ENCODE results near the gene CDH23. TPM values are rescaled to one million over a fixed set of nuclear protein-coding genes. Genes with fewer than 3 reads are reported as not detected.

Gene CDH23
- total and polyA plus RNA-seq, 2 of the 8 experiments (the other 6 are each of a cell fraction or from before 2014, with no cell fraction given): 1.9 to 4.9 TPM

DNA sequence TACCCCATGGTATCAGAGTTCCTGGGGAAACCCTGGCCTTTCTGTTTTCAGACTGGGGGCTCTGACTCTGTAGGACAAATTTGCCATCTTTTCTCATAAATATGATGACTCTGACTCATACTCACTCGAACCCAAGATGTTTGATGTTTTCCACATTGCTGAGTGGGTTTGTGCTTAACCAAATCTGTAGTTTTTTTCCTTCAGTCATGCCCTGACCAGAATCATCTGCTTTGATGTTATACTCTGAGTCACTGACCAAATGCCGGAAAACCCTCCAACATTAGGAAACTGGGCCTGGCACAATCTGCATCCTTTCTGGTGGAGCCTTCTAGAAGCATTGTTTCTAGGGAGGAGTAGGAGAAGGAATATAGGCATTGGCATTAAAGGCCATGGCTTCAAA, 204.1 kb downstream of the CDH23 start (continued):
- TF ChIP-seq, protein P1, sequence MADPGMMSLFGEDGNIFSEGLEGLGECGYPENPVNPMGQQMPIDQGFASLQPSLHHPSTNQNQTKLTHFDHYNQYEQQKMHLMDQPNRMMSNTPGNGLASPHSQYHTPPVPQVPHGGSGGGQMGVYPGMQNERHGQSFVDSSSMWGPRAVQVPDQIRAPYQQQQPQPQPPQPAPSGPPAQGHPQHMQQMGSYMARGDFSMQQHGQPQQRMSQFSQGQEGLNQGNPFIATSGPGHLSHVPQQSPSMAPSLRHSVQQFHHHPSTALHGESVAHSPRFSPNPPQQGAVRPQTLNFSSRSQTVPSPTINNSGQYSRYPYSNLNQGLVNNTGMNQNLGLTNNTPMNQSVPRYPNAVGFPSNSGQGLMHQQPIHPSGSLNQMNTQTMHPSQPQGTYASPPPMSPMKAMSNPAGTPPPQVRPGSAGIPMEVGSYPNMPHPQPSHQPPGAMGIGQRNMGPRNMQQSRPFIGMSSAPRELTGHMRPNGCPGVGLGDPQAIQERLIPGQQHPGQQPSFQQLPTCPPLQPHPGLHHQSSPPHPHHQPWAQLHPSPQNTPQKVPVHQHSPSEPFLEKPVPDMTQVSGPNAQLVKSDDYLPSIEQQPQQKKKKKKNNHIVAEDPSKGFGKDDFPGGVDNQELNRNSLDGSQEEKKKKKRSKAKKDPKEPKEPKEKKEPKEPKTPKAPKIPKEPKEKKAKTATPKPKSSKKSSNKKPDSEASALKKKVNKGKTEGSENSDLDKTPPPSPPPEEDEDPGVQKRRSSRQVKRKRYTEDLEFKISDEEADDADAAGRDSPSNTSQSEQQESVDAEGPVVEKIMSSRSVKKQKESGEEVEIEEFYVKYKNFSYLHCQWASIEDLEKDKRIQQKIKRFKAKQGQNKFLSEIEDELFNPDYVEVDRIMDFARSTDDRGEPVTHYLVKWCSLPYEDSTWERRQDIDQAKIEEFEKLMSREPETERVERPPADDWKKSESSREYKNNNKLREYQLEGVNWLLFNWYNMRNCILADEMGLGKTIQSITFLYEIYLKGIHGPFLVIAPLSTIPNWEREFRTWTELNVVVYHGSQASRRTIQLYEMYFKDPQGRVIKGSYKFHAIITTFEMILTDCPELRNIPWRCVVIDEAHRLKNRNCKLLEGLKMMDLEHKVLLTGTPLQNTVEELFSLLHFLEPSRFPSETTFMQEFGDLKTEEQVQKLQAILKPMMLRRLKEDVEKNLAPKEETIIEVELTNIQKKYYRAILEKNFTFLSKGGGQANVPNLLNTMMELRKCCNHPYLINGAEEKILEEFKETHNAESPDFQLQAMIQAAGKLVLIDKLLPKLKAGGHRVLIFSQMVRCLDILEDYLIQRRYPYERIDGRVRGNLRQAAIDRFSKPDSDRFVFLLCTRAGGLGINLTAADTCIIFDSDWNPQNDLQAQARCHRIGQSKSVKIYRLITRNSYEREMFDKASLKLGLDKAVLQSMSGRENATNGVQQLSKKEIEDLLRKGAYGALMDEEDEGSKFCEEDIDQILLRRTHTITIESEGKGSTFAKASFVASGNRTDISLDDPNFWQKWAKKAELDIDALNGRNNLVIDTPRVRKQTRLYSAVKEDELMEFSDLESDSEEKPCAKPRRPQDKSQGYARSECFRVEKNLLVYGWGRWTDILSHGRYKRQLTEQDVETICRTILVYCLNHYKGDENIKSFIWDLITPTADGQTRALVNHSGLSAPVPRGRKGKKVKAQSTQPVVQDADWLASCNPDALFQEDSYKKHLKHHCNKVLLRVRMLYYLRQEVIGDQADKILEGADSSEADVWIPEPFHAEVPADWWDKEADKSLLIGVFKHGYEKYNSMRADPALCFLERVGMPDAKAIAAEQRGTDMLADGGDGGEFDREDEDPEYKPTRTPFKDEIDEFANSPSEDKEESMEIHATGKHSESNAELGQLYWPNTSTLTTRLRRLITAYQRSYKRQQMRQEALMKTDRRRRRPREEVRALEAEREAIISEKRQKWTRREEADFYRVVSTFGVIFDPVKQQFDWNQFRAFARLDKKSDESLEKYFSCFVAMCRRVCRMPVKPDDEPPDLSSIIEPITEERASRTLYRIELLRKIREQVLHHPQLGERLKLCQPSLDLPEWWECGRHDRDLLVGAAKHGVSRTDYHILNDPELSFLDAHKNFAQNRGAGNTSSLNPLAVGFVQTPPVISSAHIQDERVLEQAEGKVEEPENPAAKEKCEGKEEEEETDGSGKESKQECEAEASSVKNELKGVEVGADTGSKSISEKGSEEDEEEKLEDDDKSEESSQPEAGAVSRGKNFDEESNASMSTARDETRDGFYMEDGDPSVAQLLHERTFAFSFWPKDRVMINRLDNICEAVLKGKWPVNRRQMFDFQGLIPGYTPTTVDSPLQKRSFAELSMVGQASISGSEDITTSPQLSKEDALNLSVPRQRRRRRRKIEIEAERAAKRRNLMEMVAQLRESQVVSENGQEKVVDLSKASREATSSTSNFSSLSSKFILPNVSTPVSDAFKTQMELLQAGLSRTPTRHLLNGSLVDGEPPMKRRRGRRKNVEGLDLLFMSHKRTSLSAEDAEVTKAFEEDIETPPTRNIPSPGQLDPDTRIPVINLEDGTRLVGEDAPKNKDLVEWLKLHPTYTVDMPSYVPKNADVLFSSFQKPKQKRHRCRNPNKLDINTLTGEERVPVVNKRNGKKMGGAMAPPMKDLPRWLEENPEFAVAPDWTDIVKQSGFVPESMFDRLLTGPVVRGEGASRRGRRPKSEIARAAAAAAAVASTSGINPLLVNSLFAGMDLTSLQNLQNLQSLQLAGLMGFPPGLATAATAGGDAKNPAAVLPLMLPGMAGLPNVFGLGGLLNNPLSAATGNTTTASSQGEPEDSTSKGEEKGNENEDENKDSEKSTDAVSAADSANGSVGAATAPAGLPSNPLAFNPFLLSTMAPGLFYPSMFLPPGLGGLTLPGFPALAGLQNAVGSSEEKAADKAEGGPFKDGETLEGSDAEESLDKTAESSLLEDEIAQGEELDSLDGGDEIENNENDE (IDR thresholded peaks at IDR 0.05; ENCODE audit: insufficient replicate concordance, low read length): no peak
- TF ChIP-seq CEBPB (IDR thresholded peaks at IDR 0.05; ENCODE audit: low read depth, low read length) (no peak), YY1 (IDR thresholded peaks at IDR 0.05; ENCODE audit: low read depth, low read length) (no peak), KDM5A (IDR thresholded peaks at IDR 0.05; ENCODE audit: low read length) (no peak), CBX8 (IDR thresholded peaks at IDR 0.05; ENCODE audit: borderline replicate concordance, low read depth, low read length) (no peak), TBP (IDR thresholded peaks at IDR 0.05; ENCODE audit: low read depth, low read length) (no peak), BRCA1 (IDR thresholded peaks at IDR 0.05; ENCODE audit: low read depth, low read length) (no peak), SP4 (IDR thresholded peaks at IDR 0.05; ENCODE audit: low read length) (no peak)
